CD4-positive, CD25-positive, alpha-beta regulatory T cell (primary cell): ENCODE measurements around the gene WIPI1. TPM values are rescaled to one million over a fixed set of nuclear protein-coding genes. Genes with fewer than 3 reads are reported as not detected.
A peak's percentile ranks its signal among the peaks of the same experiment; 100 is the strongest.

Source experiments
- ATAC-seq, 2 donors: fragments of 150-1000 bp; cut with Tn5 transposase; one replicate each; pipeline ENCODE4 v1.10.0; 2021; ENCODE audit warnings: low read depth in 2 of 2, moderate number of reproducible peaks in 2 of 2, moderate library complexity in 1 of 2
- DNase-seq, 3 donors: peaks; one replicate each; pipeline versions ENCODE4 v3.0.0 to v3.0.0-alpha.2; 2012 to 2022; ENCODE audit warnings: mixed read lengths in 1 of 3
- H3K27ac ChIP-seq: one replicate; pipeline ENCODE4 v1.7.0; 2013; ENCODE audit warnings: mild to moderate bottlenecking, low read length; ENCODE audit not compliant: insufficient read depth, poor library complexity, severe bottlenecking
- H3K27me3 ChIP-seq: one replicate; pipeline ENCODE4 v1.7.0; 2013; ENCODE audit warnings: low read length; ENCODE audit not compliant: control insufficient read depth, insufficient read depth
- H3K36me3 ChIP-seq: one replicate; pipeline ENCODE4 v1.7.0; 2013; ENCODE audit warnings: mild to moderate bottlenecking, low read length, moderate library complexity; ENCODE audit not compliant: control insufficient read depth, insufficient read depth
- H3K4me1 ChIP-seq: 2 replicates; pipeline ENCODE4 v1.7.0; 2013; ENCODE audit warnings: mild to moderate bottlenecking, low read length; ENCODE audit not compliant: insufficient read depth, control insufficient read depth, poor library complexity, severe bottlenecking
- H3K4me3 ChIP-seq: one replicate; pipeline ENCODE4 v1.7.0; 2013; ENCODE audit warnings: low read depth, mild to moderate bottlenecking, low read length, moderate library complexity
- H3K9me3 ChIP-seq, 2 experiments: 1 replicate in 1 of 2; 2 replicates in 1 of 2; pipeline ENCODE4 v1.7.0; 2013; ENCODE audit warnings: low read length in 2 of 2, mild to moderate bottlenecking in 1 of 2, moderate library complexity in 1 of 2; ENCODE audit not compliant: control insufficient read depth in 2 of 2
- H3K27ac Mint-ChIP-seq, 3 donors: one replicate each; pipeline ENCODE4 v1.8.0; 2020 to 2022; ENCODE audit warnings: mild to moderate bottlenecking in 3 of 3, mixed read lengths in 3 of 3, moderate library complexity in 2 of 3
- H3K27me3 Mint-ChIP-seq: one replicate; pipeline ENCODE4 v1.8.0; 2022; ENCODE audit warnings: mild to moderate bottlenecking, mixed read lengths
- H3K36me3 Mint-ChIP-seq: one replicate; pipeline ENCODE4 v1.8.0; 2020; ENCODE audit warnings: mixed read lengths
- H3K4me1 Mint-ChIP-seq, 4 donors: one replicate each; pipeline ENCODE4 v1.8.0; 2020 to 2022; ENCODE audit warnings: mixed read lengths in 4 of 4, mild to moderate bottlenecking in 1 of 4
- H3K4me3 Mint-ChIP-seq, 4 donors: one replicate each; pipeline ENCODE4 v1.8.0; 2020 to 2022; ENCODE audit warnings: mild to moderate bottlenecking in 4 of 4, mixed read lengths in 4 of 4, moderate library complexity in 3 of 4
- H3K9me3 Mint-ChIP-seq, 7 donors: one replicate each; pipeline ENCODE4 v1.8.0; 2020 to 2022; ENCODE audit warnings: mixed read lengths in 7 of 7, mild to moderate bottlenecking in 3 of 7, moderate library complexity in 2 of 7
- polyA plus RNA-seq, 4 donors: library from polyadenylated mRNA; unstranded; fragments of 300-500 nt; fragmentation: Illumina TruSeq; gene quantifications; one replicate each; pipeline ENCODE4 v1.2.3, GENCODE V29; 2021
- total RNA-seq: library from RNA; stranded (reverse); gene quantifications from one replicate; pipeline ENCODE4 v1.2.3, GENCODE V29; 2022

WIPI1 gene
- total and polyA plus RNA-seq, 5 donors from 2014 or later = 2.5 to 5.9 (median 5.2) TPM

DNA sequence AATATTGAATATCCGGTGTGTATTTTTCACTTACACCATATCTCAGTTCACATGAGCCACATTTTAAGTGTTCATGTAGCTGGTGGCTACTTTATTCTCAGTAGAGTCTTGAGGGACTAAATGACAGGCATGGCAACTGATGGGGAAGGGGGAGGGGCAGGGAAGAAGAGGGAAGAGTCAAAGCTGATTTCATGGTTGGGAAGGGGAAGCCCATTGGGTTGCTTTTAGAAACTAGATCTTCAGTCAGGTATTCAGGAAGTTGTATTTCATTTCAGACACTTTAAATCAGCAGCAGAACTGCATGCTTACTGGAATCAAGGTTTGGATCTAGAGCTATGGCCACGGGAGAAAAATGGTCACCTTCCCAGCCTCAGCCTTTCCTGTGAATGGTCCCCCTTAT, 2.9 kb upstream of the WIPI1 start:
- H3K4me3 ChIP-seq = peak overlapping the region; percentile 55
- H3K4me1 ChIP-seq = peaks cover 62% of the 10 kb centered on the region
- ATAC-seq = no peak

DNA sequence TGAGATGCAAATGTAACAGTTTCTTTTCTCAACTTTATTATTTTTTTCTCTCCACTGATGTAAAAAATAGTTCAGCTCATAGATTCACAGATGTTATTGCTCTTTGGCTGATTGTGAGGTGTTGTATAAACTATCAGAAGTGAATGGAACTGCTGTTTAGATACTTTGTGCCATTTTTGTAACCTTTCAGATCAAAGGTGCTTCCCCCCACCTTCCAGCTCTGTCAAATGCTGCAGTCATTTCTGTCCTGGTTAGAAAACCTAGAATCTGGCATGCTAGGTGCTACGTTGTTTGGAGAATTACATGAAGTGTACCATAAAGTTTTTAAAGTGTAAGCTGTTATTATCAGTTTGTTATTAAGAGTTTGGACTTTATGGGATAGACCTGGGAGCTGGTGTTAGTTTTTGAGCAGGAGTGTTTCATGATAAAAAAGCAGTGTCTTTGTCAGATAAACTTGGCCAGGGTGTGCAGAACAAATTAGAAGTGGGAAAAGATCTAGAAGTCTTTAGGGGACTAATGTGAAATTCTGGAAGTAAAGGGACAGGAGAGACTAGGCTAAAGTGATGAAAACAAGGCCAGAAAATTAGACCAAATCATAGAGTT, 1.8 kb upstream of the WIPI1 start:
- peak overlapping the region; percentile 37 for H3K27ac ChIP-seq
- H3K4me1 Mint-ChIP-seq = peaks cover 21 to 62% (median 45%) of the 10 kb centered on the region in 4 donors
- DNase-seq = no peak

More for the DNA sequence above, 2.9 kb upstream of the WIPI1 start:
- H3K36me3 ChIP-seq = no peaks in the 10 kb centered on the region
- DNase-seq = no peak
- no peaks in the 10 kb centered on the region for H3K27me3 Mint-ChIP-seq
- H3K27ac ChIP-seq = peak overlapping the region; percentile 77
- H3K4me3 Mint-ChIP-seq = peak overlapping the region in 3 of 4 donors; percentile 38 to 65 (median 48)
- H3K27ac Mint-ChIP-seq = peak overlapping the region; percentile 12 to 94 (median 43)
- no peaks in the 10 kb centered on the region for H3K36me3 Mint-ChIP-seq
- no peaks in the 10 kb centered on the region for H3K9me3 ChIP-seq
- no peaks in the 10 kb centered on the region for H3K9me3 Mint-ChIP-seq
- peaks cover 21 to 62% (median 45%) of the 10 kb centered on the region in 4 donors for H3K4me1 Mint-ChIP-seq
- H3K27me3 ChIP-seq = no peaks in the 10 kb centered on the region

DNA sequence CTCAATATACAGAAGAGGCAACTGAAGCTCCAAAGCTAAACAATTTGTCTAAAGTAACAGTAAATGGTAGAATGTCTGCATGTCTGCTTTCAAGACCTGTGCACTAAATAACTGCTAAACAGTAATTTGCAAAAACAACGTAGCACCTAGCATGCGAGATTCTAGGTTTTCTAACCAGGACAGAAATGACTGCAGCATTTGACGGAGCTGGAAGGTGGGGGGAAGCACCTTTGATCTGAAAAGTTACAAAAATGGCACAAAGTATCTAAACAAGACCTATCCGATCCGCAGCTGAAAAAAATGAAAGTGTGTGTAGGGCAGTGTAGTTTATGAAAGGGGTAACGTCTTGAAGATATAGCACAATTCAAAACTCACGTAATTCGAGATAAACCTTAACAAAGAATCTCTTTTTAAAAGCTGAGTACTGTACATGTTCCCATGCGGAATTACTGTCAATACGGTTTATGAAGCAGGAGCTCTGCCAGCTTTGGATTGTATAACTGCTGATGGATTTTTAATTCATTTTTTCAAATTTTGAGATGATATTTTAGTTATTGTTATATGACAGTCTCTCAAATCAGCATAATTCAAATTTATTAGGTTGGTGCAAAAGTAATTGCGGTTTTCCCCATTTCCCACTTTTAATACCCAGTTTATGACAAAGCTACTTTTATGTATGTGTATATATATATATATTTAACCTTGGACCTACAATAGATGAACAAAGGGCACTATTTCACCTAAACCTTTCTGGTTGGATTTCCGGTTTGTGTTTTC, 1.2 kb upstream of the WIPI1 start:
- H3K4me3 ChIP-seq = peak overlapping the region; percentile 78
- H3K36me3 Mint-ChIP-seq = no peaks in the 10 kb centered on the region
- H3K4me1 Mint-ChIP-seq = peaks cover 25 to 62% (median 45%) of the 10 kb centered on the region in 4 donors
- no peaks in the 10 kb centered on the region for H3K27me3 ChIP-seq
- no peaks in the 10 kb centered on the region for H3K36me3 ChIP-seq
- H3K27me3 Mint-ChIP-seq = no peaks in the 10 kb centered on the region
- H3K27ac Mint-ChIP-seq = peak overlapping the region; percentile 67 to 92 (median 91)
- no peaks in the 10 kb centered on the region for H3K9me3 Mint-ChIP-seq
- DNase-seq (no peak), ATAC-seq (no peak)
- peaks cover 62% of the 10 kb centered on the region for H3K4me1 ChIP-seq
- H3K9me3 ChIP-seq = no peaks in the 10 kb centered on the region
- H3K27ac ChIP-seq = peak overlapping the region; percentile 82
- peak overlapping the region; percentile 70 to 95 (median 89) for H3K4me3 Mint-ChIP-seq

More for the DNA sequence above, 1.8 kb upstream of the WIPI1 start:
- H3K36me3 Mint-ChIP-seq = no peaks in the 10 kb centered on the region
- no peaks in the 10 kb centered on the region for H3K9me3 Mint-ChIP-seq
- H3K27me3 ChIP-seq = no peaks in the 10 kb centered on the region
- H3K4me3 ChIP-seq = no peak overlapping the region
- H3K4me1 ChIP-seq = peaks cover 62% of the 10 kb centered on the region
- peak overlapping the region; percentile 1 to 23 (median 2) for H3K27ac Mint-ChIP-seq
- H3K36me3 ChIP-seq = no peaks in the 10 kb centered on the region
- no peaks in the 10 kb centered on the region for H3K9me3 ChIP-seq
- peak overlapping the region in 2 of 4 donors; percentile 55 to 56 for H3K4me3 Mint-ChIP-seq
- ATAC-seq = no peak
- H3K27me3 Mint-ChIP-seq = no peaks in the 10 kb centered on the region

DNA sequence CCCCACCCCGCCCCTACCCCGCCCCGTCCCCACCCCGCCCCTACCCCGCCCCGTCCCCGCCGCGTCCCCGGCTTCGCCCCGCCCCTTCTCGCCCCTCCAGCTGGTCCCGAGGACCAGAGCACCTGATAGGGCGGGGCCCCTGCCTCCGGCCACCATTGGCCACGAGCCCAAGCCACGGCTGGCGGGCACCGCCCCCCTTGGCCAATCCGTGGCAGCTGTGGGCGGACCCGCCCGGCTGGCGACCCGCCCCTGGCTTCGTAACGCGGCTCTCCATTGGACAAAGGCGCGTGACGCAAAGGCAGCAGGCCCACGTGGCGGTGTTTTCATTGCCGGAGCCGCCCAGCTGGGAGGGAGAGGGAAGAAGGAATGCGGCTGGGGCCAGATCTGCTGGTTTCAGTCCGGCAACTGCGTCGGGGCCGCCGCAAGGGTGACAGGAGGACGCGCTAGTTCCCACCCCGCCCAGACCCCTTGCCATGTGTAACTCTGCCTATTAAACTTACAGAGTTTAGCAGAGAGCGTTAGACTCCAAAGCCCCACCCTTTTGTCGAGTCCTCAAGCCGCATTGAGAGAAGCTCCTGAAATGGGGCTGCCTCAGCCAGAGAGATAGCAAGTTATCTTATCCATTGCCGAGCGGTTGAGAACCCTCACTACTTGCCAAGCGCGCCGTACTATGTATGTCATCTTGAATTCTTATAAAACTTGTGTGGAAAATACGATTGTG, 403 bp upstream of the WIPI1 start:
- peak overlapping the region; percentile 82 for H3K27ac ChIP-seq
- H3K9me3 ChIP-seq = no peaks in the 10 kb centered on the region
- H3K4me3 ChIP-seq = peak overlapping the region; percentile 78
- H3K4me1 ChIP-seq = peaks cover 57% of the 10 kb centered on the region
- no peaks in the 10 kb centered on the region for H3K9me3 Mint-ChIP-seq
- H3K36me3 ChIP-seq = no peaks in the 10 kb centered on the region
- no peaks in the 10 kb centered on the region for H3K27me3 Mint-ChIP-seq
- peak; percentile 98 for DNase-seq
- H3K27me3 ChIP-seq = no peaks in the 10 kb centered on the region
- H3K4me3 Mint-ChIP-seq = peak overlapping the region; percentile 70 to 95 (median 89)
- H3K4me1 Mint-ChIP-seq = peaks cover 25 to 56% (median 43%) of the 10 kb centered on the region in 4 donors
- H3K36me3 Mint-ChIP-seq = peaks cover 4% of the 10 kb centered on the region
- peak; percentile 97 to 98 for ATAC-seq
- H3K27ac Mint-ChIP-seq = peak overlapping the region; percentile 67 to 92 (median 91)

DNA sequence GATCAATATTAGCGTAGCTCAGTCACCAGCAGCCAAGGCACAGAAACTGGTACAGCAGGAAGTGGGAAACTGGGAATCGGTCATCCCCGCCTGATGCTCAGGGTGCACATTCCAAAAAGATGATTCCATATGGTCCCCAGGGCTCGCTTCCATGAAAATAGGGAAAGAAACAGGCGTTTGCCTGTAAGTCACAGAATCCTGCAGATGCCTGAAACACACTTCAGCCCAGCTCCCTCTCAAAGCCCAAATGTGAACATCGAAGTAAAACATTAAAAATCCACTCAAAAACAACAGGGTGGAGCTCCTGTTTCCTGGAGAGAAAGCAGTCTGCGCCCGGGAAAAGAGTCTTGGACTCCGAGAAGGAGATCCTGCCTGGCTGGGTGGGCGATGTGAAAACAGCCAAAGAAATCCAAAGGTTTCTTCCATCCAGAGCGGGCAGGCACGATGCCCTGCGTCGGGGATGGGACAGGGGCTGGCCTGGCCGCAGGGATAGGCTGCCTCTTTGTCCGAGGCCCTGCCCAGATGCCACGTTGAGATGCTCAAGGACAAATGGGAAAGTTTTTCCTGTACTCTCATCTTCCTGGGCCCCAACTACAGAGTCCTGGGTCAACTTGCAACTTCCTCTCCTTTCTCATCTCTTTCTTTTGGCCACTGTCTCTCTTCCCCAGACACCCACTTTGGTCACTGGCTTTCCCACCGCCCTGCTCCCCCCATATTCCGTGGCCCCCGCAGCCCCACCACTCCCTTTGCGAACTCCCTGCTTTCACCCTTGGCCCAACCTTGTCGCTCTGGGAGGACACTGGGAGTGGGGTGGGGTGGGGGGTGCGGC, 743 bp downstream of the WIPI1 start:
- Mint-ChIP-seq H3K4me1 (peaks cover 21 to 46% (median 34%) of the 10 kb centered on the region in 4 donors), H3K9me3 (no peaks in the 10 kb centered on the region), H3K27ac (peak overlapping the region in 2 of 3 donors; percentile 31 to 73), H3K27me3 (no peaks in the 10 kb centered on the region), H3K4me3 (peak overlapping the region; percentile 81 to 87 (median 84)), H3K36me3 (peaks cover 4% of the 10 kb centered on the region)
- no peaks in the 10 kb centered on the region for H3K27me3 ChIP-seq
- H3K27ac ChIP-seq = peak overlapping the region; percentile 63
- no peak for DNase-seq
- H3K4me1 ChIP-seq = peaks cover 46% of the 10 kb centered on the region
- no peaks in the 10 kb centered on the region for H3K36me3 ChIP-seq
- no peaks in the 10 kb centered on the region for H3K9me3 ChIP-seq
- no peak for ATAC-seq
- peak overlapping the region; percentile 52 for H3K4me3 ChIP-seq

DNA sequence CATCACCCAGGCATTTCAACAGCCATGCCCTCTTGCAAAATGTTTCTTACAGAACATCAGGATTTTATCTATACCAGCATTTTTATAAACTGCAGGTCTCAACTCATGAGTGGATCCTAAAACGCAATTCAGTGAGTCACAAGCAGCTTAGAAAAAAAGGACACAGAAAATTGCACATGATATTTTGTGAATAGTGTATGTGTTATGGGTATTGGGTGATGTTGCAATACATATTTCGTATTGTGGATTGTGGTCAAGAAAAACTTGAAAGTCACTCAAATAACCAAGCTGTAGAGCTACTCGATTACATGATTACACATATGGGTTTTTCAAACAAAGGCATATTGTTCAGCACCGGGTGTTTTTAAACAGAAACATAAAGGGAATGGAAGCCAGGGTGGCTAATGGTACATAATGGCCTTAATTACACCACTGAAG, 1.4 kb downstream of the WIPI1 start:
- DNase-seq = no peak
- Histone ChIP-seq H3K4me1 (peaks cover 40% of the 10 kb centered on the region), H3K36me3 (no peaks in the 10 kb centered on the region), H3K4me3 (no peak overlapping the region), H3K27ac (no peak overlapping the region), H3K9me3 (no peaks in the 10 kb centered on the region), H3K27me3 (no peaks in the 10 kb centered on the region)
- Mint-ChIP-seq H3K27me3 (no peaks in the 10 kb centered on the region), H3K36me3 (peaks cover 4% of the 10 kb centered on the region), H3K27ac (peak overlapping the region in 1 of 3 donors; percentile 31), H3K9me3 (no peaks in the 10 kb centered on the region), H3K4me1 (peaks cover 17 to 40% (median 29%) of the 10 kb centered on the region in 4 donors), H3K4me3 (peak overlapping the region; percentile 56 to 87 (median 84))
- no peak for ATAC-seq
